ENCODE measurements around the gene TMEM79. TPM values are rescaled to one million over a fixed set of nuclear protein-coding genes. Genes with fewer than 3 reads are reported as not detected.

Gene TMEM79, protein sequence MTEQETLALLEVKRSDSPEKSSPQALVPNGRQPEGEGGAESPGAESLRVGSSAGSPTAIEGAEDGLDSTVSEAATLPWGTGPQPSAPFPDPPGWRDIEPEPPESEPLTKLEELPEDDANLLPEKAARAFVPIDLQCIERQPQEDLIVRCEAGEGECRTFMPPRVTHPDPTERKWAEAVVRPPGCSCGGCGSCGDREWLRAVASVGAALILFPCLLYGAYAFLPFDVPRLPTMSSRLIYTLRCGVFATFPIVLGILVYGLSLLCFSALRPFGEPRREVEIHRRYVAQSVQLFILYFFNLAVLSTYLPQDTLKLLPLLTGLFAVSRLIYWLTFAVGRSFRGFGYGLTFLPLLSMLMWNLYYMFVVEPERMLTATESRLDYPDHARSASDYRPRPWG
- total RNA-seq (2.8 and 3.6 TPM in 2 replicates), polyA plus RNA-seq (1.1 and 1.5 TPM in 2 replicates), polyA minus RNA-seq (ENCODE audit: low replicate concordance) (2.7 and 3.3 TPM in 2 replicates)
- polyA plus RNA-seq (2012): 2.6 and 3.0 TPM in 2 replicates

DNA sequence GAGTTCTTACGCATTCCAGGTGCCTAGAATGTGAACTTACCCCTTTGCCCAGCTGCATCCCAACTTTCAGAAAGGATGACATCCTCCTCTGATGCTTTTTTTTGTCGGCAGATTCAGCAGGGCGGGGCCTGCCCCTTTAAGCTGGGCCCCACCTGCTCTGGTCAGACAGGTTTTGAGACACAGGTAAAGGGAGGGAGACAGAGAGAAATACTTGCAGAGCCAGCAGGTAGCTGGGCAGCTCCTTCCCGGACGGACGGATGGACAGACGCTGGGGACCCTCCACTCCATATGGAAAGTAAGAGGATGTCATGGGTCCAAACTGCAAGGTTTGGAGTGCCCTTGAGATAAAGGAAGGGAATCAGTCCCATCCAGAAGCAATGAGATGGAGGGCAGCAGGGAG lies at the start of gene TMEM79:
Gene TMEM79, plus strand, starts transcription at position 214 of the 400 bp plus-strand sequence. CDS start 902 bp downstream, outside the sequence.
- Histone ChIP-seq H3K27me3 (ENCODE audit: control insufficient read depth, insufficient read depth, low read length) (no peaks in the 10 kb centered on the region), H3K4me1 (ENCODE audit: control insufficient read depth, extremely low read depth, insufficient read depth, low read length) (peaks cover 5% of the 10 kb centered on the region)

DNA sequence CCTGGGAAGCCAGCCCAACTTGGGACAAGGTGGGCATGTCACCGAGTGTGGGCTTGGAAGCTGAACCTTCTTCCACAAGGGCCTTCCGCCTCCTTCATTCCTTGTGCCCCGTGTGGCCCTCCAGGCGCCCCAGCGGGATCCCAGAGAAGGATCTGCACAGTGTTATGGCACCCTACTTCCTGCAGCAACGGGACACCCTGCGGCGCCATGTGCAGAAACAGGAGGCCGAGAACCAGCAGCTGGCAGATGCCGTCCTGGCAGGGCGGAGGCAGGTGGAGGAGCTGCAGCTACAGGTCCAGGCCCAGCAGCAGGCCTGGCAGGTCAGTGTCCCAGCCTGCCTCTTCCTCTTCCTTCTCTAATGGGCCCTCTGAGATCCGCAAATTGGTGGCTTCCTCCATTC lies 48.0 kb upstream of the TMEM79 start:
- Histone ChIP-seq H3K36me3 (ENCODE audit: control insufficient read depth, insufficient read depth, low read length) (peaks cover 7% of the 10 kb centered on the region), H3K9me3 (ENCODE audit: control insufficient read depth, insufficient read depth, low read depth, low read length) (no peaks in the 10 kb centered on the region), H4K20me1 (ENCODE audit: control insufficient read depth, extremely low read depth, insufficient read depth, low read length) (no peaks in the 10 kb centered on the region), H3K4me2 (ENCODE audit: extremely low read depth, insufficient read depth, low read length) (no peak overlapping the region), H3K27ac (ENCODE audit: insufficient read depth, low read length) (no peak overlapping the region), H3K79me2 (ENCODE audit: control insufficient read depth, insufficient read depth, low read length) (no peaks in the 10 kb centered on the region), H3K4me3 (replicated peaks in 1 of 4; ENCODE audit: control extremely low read depth in 1 of 4, insufficient read depth in 1 of 4, low read depth in 3 of 4, low read length in 4 of 4) (no peak overlapping the region), H3K27me3 (ENCODE audit: control insufficient read depth, insufficient read depth, low read length) (no peaks in the 10 kb centered on the region), H3K9ac (ENCODE audit: insufficient read depth, low read length) (no peak overlapping the region), H3K4me1 (ENCODE audit: control insufficient read depth, extremely low read depth, insufficient read depth, low read length) (peaks cover 14% of the 10 kb centered on the region), H2AFZ (ENCODE audit: low read length) (no peak overlapping the region)
- no peak for DNase-seq (ENCODE audit: low read depth in 2 of 2)
- no peak for TF ChIP-seq EZH2 (IDR thresholded peaks at IDR 0.05; ENCODE audit: low read length, missing control alignments)

More for the DNA sequence above, at the start of gene TMEM79:
- Histone ChIP-seq H3K79me2 (ENCODE audit: control insufficient read depth, insufficient read depth, low read length) (peaks cover 31% of the 10 kb centered on the region), H4K20me1 (ENCODE audit: control insufficient read depth, extremely low read depth, insufficient read depth, low read length) (peaks cover 2% of the 10 kb centered on the region), H2AFZ (ENCODE audit: low read length) (peak within 1 kb of the TSS; percentile 72), H3K9me3 (ENCODE audit: control insufficient read depth, insufficient read depth, low read depth, low read length) (no peaks in the 10 kb centered on the region), H3K27ac (ENCODE audit: insufficient read depth, low read length) (peak within 1 kb of the TSS; percentile 20), H3K36me3 (ENCODE audit: control insufficient read depth, insufficient read depth, low read length) (peaks cover 7% of the 10 kb centered on the region), H3K4me2 (ENCODE audit: extremely low read depth, insufficient read depth, low read length) (peak within 1 kb of the TSS; percentile 94), H3K4me3 (replicated peaks in 1 of 4; ENCODE audit: control extremely low read depth in 1 of 4, insufficient read depth in 1 of 4, low read depth in 3 of 4, low read length in 4 of 4) (peak within 1 kb of the TSS; percentile 58 to 98 (median 79)), H3K9ac (ENCODE audit: insufficient read depth, low read length) (peak within 1 kb of the TSS; percentile 34)
- TF ChIP-seq, protein P1, sequence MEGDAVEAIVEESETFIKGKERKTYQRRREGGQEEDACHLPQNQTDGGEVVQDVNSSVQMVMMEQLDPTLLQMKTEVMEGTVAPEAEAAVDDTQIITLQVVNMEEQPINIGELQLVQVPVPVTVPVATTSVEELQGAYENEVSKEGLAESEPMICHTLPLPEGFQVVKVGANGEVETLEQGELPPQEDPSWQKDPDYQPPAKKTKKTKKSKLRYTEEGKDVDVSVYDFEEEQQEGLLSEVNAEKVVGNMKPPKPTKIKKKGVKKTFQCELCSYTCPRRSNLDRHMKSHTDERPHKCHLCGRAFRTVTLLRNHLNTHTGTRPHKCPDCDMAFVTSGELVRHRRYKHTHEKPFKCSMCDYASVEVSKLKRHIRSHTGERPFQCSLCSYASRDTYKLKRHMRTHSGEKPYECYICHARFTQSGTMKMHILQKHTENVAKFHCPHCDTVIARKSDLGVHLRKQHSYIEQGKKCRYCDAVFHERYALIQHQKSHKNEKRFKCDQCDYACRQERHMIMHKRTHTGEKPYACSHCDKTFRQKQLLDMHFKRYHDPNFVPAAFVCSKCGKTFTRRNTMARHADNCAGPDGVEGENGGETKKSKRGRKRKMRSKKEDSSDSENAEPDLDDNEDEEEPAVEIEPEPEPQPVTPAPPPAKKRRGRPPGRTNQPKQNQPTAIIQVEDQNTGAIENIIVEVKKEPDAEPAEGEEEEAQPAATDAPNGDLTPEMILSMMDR (conservative IDR thresholded peaks at IDR 0.05 in 1 of 2, IDR thresholded peaks at IDR 0.05 in 1 of 2; ENCODE audit: low read depth in 1 of 2, low read length in 2 of 2): no peak
- TF ChIP-seq EZH2 (IDR thresholded peaks at IDR 0.05; ENCODE audit: low read length, missing control alignments): no peak
- DNase-seq (ENCODE audit: low read depth in 2 of 2): no peak

DNA sequence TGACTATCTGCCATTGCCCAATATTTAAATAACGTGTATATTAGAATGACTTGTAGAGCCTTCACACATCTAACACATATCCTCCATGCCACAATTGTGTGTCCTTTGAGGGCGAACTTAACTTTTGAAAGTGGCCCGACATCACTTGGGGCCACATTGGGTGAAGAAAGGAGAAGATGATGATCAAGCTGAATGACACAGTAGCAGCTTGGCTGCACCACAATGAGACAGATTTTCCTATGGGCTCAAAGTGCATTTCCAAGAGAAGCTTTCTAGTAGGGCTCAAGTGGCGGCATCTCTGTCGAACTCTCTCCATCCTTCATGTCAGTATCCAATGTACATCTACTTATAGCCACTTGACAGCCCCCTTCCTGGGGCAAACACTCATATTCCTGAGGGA lies 45.9 kb upstream of the TMEM79 start:
- Histone ChIP-seq H3K27me3 (ENCODE audit: control insufficient read depth, insufficient read depth, low read length) (no peaks in the 10 kb centered on the region), H3K27ac (ENCODE audit: insufficient read depth, low read length) (no peak overlapping the region), H2AFZ (ENCODE audit: low read length) (no peak overlapping the region), H3K4me1 (ENCODE audit: control insufficient read depth, extremely low read depth, insufficient read depth, low read length) (peaks cover 7% of the 10 kb centered on the region), H3K9ac (ENCODE audit: insufficient read depth, low read length) (no peak overlapping the region), H3K36me3 (ENCODE audit: control insufficient read depth, insufficient read depth, low read length) (peaks cover 7% of the 10 kb centered on the region), H3K79me2 (ENCODE audit: control insufficient read depth, insufficient read depth, low read length) (no peaks in the 10 kb centered on the region), H3K4me2 (ENCODE audit: extremely low read depth, insufficient read depth, low read length) (no peak overlapping the region), H3K9me3 (ENCODE audit: control insufficient read depth, insufficient read depth, low read depth, low read length) (no peaks in the 10 kb centered on the region), H3K4me3 (replicated peaks in 1 of 4; ENCODE audit: control extremely low read depth in 1 of 4, insufficient read depth in 1 of 4, low read depth in 3 of 4, low read length in 4 of 4) (no peak overlapping the region), H4K20me1 (ENCODE audit: control insufficient read depth, extremely low read depth, insufficient read depth, low read length) (no peaks in the 10 kb centered on the region)
- TF ChIP-seq, protein P1 (conservative IDR thresholded peaks at IDR 0.05 in 1 of 2, IDR thresholded peaks at IDR 0.05 in 1 of 2; ENCODE audit: low read depth in 1 of 2, low read length in 2 of 2): no peak
- TF ChIP-seq EZH2 (IDR thresholded peaks at IDR 0.05; ENCODE audit: low read length, missing control alignments): no peak
- no peak for DNase-seq (ENCODE audit: low read depth in 2 of 2)

Data from fibroblast of lung (primary cell).